Neuron (in vitro differentiated cells): Measurements from ENCODE around the gene MRFAP1.
"Not testable (repeated sequence)": the region's sequence is repeated elsewhere in the genome, so short reads cannot be mapped to it uniquely, and the experiment has no call there.

Experiments used
- H2AFZ ChIP-seq: one replicate; pipeline ENCODE4 v1.6.1; 2013; ENCODE audit warnings: low read depth, mild to moderate bottlenecking, inconsistent platforms, low read length, moderate library complexity
- H3K27me3 ChIP-seq: one replicate; pipeline ENCODE4 v1.6.1; 2013; ENCODE audit warnings: low read length; ENCODE audit not compliant: insufficient read depth
- H3K36me3 ChIP-seq: one replicate; pipeline ENCODE4 v1.6.1; 2013; ENCODE audit warnings: low read length; ENCODE audit not compliant: insufficient read depth
- H3K4me1 ChIP-seq: one replicate; pipeline ENCODE4 v1.6.1; 2013; ENCODE audit warnings: low read length; ENCODE audit not compliant: insufficient read depth
- H3K4me3 ChIP-seq: 2 replicates; pipeline ENCODE4 v1.5.1; 2013; ENCODE audit warnings: mild to moderate bottlenecking, low read length, moderate library complexity
- H3K9me3 ChIP-seq: one replicate; pipeline ENCODE4 v1.6.1; 2013; ENCODE audit warnings: low read length

MRFAP1 gene

DNA sequence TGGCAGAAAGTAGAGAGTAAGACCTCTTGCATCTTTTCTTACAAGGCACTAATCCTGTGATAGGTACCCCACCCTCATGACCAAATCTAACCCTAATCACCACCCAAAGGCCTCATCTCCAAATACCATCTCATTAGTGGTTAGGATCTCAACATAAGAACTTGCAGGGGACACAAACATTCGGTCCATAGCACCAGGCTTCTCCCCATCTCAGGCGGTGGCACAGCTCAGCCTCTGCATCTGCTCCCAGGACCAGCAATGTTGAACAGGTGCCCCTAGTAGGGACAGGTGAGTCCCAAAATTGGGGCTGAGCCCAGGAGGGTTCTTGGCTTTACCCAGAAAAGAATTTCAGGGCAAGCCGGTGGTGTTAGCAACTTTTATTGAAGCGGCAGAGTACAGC is 8.4 kb upstream of the MRFAP1 start:
- Histone ChIP-seq H3K4me3 (no peak overlapping the region), H3K36me3 (no peaks in the 10 kb centered on the region), H2AFZ (no peak overlapping the region), H3K9me3 (no peaks in the 10 kb centered on the region), H3K4me1 (no peaks in the 10 kb centered on the region), H3K27me3 (no peaks in the 10 kb centered on the region)

DNA sequence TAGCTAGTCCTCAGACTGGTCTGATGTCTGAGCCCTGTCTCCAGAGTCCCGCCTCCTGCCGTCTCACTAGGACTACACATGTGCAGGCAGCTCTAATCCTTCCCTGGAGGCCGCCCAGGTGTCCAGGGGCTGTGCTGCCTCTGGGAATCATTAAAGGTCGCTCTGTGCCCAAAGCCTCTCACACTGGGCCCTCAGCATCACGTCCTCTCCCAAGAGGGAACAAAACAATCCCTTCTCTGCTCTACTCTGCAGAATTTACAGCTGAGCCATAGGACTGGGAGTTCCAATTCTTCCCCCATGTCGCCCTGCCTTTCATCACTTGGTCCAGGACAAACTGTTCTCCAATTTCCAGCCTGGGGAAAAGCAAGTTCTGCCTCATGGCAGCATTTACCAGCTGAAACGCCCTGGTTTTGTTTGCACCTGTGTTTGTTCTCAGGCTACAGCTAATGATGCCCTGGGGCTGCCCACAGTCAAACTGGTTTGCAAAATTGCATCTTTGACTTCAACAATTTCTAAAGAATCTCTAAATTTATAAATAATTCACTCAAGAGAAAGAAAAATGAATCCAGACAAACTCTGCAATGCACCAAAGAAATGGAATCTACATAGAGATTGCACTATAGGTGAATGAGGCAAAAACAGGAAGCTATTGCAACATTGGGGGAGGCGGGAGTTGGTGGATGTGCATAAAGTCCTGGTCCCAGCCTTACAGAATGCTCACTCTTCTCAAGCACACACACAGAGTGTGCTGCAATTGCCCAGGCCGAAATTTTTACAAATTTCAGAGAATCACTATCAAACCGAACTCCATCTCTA is 7.2 kb upstream of the MRFAP1 start:
- H3K27me3 ChIP-seq, result no peaks in the 10 kb centered on the region
- no peaks in the 10 kb centered on the region for H3K9me3 ChIP-seq
- H3K4me3 ChIP-seq, result no peak overlapping the region
- H3K4me1 ChIP-seq, result no peaks in the 10 kb centered on the region
- H2AFZ ChIP-seq, result no peak overlapping the region
- H3K36me3 ChIP-seq, result no peaks in the 10 kb centered on the region

DNA sequence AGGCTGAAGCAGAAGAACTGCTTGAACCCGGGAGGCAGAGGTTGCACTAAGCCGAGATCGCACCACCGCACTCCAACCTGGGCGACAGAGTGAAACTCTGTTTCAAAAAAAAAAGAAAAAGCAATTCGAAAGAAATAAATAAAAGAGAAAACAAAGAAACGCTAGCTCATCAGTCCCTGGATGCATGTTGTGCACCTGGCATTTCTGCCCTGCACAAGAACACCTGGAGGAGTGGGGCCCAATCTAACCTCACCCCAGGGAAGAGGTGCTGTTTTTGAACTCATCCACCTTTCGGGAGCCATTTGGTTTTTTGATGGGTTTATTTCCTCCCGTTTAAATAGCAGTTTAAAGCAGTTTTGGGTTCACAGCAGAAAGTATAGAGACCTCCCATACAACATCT is 5.7 kb upstream of the MRFAP1 start:
- H3K4me1 ChIP-seq, result no peaks in the 10 kb centered on the region
- no peaks in the 10 kb centered on the region for H3K9me3 ChIP-seq
- H3K36me3 ChIP-seq, result no peaks in the 10 kb centered on the region
- no peaks in the 10 kb centered on the region for H3K27me3 ChIP-seq
- H3K4me3 ChIP-seq, result no peak overlapping the region
- H2AFZ ChIP-seq, result no peak overlapping the region

DNA sequence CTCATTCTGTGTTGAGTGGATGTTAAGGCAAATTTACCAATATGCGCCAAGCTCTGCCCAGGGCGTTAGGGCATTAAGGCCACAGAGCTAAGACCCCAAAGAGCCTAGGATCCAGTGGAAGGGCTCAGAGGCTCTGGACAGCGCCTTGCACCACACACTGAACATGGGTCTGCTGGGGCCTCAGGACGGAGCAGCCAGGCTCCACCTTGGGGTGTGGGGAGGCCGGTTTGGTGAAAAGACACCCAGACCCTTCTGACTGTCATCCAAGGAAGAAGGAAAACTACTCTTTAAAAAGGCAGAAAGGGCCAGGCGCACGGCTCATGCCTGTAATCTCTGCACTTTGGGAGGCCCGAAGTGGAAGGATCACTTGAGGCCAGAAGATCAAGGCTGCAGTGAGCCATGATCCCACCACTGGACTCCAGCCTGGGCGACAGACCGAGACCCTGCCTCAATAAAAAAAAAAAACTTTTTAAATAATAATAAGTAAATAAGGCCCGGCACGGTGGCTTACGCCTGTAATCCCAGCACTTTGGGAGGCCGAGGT is 1.3 kb upstream of the MRFAP1 start:
- Histone ChIP-seq H3K9me3 (no peaks in the 10 kb centered on the region), H3K4me1 (peaks cover 23% of the 10 kb centered on the region), H2AFZ (no peak overlapping the region), H3K36me3 (peaks cover 21% of the 10 kb centered on the region), H3K4me3 (no peak overlapping the region), H3K27me3 (no peaks in the 10 kb centered on the region)

DNA sequence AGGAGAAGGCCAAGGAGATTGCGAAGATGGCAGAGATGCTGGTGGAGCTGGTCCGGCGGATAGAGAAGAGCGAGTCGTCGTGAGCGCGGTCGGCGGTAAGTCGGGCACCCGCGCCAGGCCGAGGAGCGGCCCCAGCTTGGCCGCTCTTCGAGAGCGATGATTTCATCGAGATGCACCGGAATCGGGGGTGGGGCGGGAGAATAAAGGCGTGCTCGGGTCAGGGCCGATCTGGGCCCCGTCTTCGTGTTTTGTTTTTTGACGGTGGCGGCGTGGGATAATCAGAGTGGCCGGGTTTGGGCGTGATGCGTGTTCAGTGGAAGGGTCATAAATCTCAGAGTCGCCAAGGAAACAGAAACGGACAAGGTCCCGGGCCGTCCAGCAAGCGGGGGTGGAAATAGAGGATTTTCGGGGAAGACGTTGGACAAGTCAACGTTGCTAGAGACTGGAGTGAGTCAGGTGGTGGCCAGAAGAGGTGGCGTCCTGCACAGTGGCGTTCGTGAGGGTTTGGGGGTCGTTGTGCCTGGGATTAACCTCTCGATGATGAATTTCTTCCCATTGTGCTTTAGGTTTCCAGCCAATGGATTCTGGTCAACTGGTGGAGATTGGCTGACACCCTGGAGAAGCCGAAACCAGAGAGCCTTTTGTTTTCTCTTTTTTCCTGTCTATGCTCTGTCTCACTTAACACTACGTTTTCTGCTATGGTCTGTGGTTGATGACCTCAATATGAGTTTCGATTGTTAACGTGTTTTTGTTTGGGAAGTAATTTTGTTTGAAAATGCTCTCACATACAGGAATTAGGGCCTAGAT is 882 bp downstream of the MRFAP1 start:
- H3K4me3 ChIP-seq, result peak overlapping the region; percentile 65
- H3K27me3 ChIP-seq, result no peaks in the 10 kb centered on the region
- H2AFZ ChIP-seq, result no peak overlapping the region
- H3K9me3 ChIP-seq, result no peaks in the 10 kb centered on the region
- peaks cover 21% of the 10 kb centered on the region for H3K36me3 ChIP-seq
- H3K4me1 ChIP-seq, result peaks cover 23% of the 10 kb centered on the region

DNA sequence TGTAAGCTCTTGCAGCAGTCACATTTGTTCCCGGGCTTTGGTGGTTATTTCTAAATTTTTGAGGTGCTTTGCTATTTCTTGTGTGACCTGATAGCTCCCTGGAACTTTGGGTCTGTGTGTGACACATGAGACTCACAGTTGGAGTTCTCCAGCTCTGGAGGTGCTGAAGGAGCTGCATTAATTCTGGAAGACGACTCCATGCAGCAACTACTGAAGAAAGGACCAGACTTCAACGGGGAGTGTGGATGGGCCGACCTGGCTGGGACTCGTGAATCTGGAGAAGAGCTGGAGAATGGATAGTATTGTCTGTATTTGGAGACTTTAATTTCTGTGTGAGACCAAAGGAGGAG is 1.5 kb downstream of the MRFAP1 start:
- H2AFZ ChIP-seq, result no peak overlapping the region
- H3K4me3 ChIP-seq, result peak overlapping the region; percentile 65
- peaks cover 23% of the 10 kb centered on the region for H3K4me1 ChIP-seq
- H3K27me3 ChIP-seq, result no peaks in the 10 kb centered on the region
- peaks cover 21% of the 10 kb centered on the region for H3K36me3 ChIP-seq
- H3K9me3 ChIP-seq, result no peaks in the 10 kb centered on the region

DNA sequence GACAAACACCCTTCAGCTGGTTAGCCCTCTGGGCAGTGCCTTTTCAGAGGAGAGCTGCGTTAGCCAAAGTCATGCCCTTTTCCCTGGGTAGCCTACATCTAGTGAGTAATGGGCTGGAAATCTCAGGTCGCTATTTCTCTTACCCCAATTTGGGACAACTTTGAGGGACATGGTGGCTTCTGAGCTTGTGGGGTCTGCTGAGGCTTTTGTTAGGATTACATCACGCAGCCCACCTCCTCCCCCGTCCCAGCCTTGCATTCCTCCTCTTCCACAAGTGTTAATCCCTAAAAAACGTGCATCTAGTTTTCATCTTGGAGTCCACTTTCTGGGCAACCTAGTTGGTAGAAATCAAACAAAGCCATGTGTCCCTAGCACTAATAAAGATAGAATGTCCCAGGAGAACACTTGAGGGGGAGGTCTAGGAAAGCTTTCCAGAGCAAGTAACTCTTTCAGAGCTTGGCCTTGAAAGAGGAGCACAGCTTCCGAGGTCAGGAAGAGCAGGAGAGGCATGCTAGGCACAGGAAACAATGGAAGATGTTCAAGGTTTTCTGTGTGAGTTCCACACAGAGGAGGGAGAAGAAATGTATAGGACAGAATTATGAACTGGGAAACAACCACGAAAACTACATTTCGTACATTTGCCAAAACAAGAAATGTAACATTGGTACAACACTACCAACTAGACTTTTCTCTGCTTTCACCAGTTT is 2.8 kb downstream of the MRFAP1 start:
- Histone ChIP-seq H3K9me3 (no peaks in the 10 kb centered on the region), H2AFZ (no peak overlapping the region), H3K4me1 (peaks cover 23% of the 10 kb centered on the region), H3K36me3 (peaks cover 21% of the 10 kb centered on the region), H3K27me3 (no peaks in the 10 kb centered on the region), H3K4me3 (peak overlapping the region; percentile 6)

DNA sequence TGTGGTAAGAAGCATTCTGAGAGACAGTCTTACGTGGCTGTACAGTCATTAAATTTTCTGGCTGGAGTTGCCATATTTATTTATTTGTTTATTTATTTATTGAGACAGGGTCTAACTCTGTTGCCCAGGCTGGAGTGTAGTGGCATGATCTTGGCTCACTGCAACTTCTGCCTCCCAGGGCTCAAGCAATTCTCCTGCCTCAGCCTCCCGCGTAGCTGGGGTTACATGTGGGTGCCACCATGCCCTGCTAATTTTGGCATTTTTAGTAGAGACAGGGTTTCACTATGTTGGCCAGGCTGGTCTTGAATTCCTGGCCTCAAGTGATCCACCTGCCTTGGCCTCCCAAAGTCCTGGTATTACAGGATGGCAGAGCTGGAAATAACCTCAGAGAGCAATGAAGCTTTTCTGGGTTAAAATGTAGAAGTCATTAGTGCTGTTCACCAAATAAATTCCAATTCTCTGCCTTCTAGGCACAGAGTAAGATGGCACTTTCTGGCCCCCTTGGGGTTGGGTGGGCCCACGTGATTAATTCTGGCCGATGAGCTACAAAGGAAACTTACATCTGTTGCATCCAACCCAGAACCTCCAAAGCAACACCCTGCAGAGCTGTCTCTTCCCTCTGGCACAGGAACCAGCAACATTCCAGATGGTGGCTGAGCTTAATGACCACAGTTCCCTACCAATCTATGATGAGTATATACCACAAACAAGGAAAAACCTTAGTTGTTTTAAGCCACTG is 4.5 kb downstream of the MRFAP1 start:
- Histone ChIP-seq H3K4me1 (peaks cover 23% of the 10 kb centered on the region), H3K36me3 (peaks cover 21% of the 10 kb centered on the region), H3K4me3 (no peak overlapping the region), H3K27me3 (no peaks in the 10 kb centered on the region), H2AFZ (no peak overlapping the region), H3K9me3 (no peaks in the 10 kb centered on the region)

DNA sequence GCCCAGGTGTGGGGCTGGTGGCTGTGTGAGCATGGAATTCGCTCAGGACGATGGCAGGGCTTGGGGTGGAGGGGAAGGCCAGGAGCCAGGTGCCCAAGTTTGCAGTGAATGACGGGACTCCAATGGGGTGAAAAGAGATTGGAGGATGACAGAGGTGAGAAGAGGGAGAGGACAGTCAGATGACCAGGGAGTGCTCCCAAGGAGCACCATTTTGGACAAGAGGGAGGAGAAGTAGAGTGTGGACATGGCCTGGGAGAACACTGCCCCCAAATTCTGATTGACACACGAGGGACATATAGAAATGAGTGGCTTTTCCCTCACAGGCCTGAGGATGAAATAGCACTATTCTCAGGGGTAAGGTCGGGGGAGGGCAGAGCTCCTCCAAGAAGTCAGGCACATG is 6.7 kb downstream of the MRFAP1 start:
- no peaks in the 10 kb centered on the region for H3K9me3 ChIP-seq
- peaks cover 15% of the 10 kb centered on the region for H3K4me1 ChIP-seq
- no peak overlapping the region for H2AFZ ChIP-seq
- H3K36me3 ChIP-seq, result peaks cover 17% of the 10 kb centered on the region
- H3K4me3 ChIP-seq, result no peak overlapping the region
- H3K27me3 ChIP-seq, result no peaks in the 10 kb centered on the region

DNA sequence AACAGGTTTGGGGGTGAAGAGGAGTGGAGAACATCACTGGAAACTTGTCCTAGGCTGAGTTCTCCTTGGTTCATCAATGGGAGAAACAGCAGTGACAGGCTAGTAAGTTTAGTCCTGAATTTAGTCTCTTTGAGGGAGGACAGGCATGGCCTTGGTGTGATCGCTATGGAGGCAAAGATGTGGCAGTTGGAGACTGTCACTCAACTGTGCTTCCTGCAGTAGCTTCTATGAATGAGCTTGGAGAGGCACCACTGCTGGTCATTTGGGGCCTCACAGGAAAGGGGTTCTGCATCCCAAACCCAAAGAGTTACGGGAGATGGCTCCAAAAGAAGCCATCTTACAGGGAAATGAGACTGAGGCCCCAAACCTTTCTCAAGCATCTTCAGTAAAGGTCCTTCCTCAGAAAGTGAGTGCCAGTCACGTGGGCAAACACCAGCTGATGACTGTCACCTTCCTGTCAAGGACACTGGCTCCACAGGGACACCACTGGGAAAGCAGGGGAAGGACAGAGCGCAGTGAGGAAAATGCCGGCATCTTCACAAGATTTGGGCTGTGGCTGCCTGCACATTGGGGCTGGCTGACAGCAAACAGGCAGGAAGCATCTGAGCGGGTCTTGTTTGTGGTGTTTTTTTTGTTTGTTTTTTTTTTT is 7.2 kb downstream of the MRFAP1 start:
- Histone ChIP-seq H3K27me3 (no peaks in the 10 kb centered on the region), H3K36me3 (peaks cover 11% of the 10 kb centered on the region), H2AFZ (no peak overlapping the region), H3K4me1 (peaks cover 10% of the 10 kb centered on the region), H3K9me3 (no peaks in the 10 kb centered on the region), H3K4me3 (no peak overlapping the region)

DNA sequence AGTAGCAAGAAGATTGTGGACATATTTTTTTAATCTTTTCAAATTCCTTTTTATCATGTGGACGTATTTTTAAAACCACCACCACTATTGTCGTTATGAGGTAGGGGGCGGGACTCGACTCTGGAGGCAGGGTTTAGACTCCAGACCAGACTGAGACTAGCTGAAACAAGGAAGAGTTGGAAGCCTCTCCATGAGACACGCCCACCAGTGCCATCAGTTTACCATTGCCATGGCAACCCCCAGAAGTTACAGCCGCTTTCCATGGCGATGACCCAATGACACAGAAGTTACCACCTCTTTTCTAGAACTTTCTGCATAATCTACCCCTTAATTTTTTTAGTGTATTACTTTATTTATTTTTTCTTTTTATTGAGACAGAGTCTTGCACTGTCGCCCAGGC is 8.7 kb downstream of the MRFAP1 start:
- Histone ChIP-seq H2AFZ (no peak overlapping the region), H3K36me3 (no peaks in the 10 kb centered on the region), H3K4me1 (no peaks in the 10 kb centered on the region), H3K9me3 (no peaks in the 10 kb centered on the region), H3K27me3 (no peaks in the 10 kb centered on the region), H3K4me3 (no peak overlapping the region)

DNA sequence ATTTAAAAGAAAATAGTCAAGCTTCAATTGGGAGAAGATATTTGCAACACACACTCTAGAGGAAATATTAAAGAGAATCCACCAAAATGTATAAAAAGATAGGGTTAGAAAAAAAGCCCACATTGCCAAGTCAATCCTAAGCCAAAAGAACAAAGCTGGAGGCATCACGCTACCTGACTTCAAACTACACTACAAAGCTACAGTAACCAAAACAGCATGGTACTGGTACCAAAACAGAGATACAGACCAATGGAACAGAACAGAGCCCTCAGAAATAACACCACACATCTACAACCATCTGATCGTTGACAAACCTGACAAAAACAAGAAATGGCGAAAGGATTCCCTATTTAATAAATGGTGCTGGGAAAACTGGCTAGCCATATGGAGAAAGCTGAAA is 13.7 kb downstream of the MRFAP1 start:
- not testable (repeated sequence) for H2AFZ ChIP-seq, H3K4me1 ChIP-seq, H3K4me3 ChIP-seq, H3K36me3 ChIP-seq, H3K27me3 ChIP-seq, H3K9me3 ChIP-seq
